ENCODE measurements around the gene TRIM7. TPM values are rescaled to one million over a fixed set of nuclear protein-coding genes. Genes with fewer than 3 reads are reported as not detected.

The TRIM7 gene
- total RNA-seq, 3 donors from 2014 or later (not counting 1 experiment from before 2014, with no cell fraction given) = 0.73 to 1.2 TPM; not detected in 1

GRCh38 chr5:181200816-181201215 lies 4.2 kb downstream of the TRIM7 start:
- no peak overlapping the region for H3K27ac ChIP-seq (ENCODE audit: low read length)
- H3K4me3 ChIP-seq (ENCODE audit: low read length) = no peak overlapping the region
- no peaks in the 10 kb centered on the region for H3K36me3 ChIP-seq (ENCODE audit: control insufficient read depth, insufficient read depth, low read length)
- no peak overlapping the region for H3K27ac Mint-ChIP-seq
- ATAC-seq = no peak
- DNase-seq = no peak
- TF ChIP-seq CTCF (IDR thresholded peaks at IDR 0.05) = no peak
- peaks cover 5% of the 10 kb centered on the region for H3K27me3 ChIP-seq (ENCODE audit: control insufficient read depth, insufficient read depth, low read length)
- no peaks in the 10 kb centered on the region for H3K9me3 Mint-ChIP-seq
- H3K27me3 Mint-ChIP-seq (ENCODE audit: low read depth in 2 of 2) = peaks cover 20 to 25% of the 10 kb centered on the region in 2 donors
- H3K4me3 Mint-ChIP-seq = no peak overlapping the region
- peaks cover 6 to 21% of the 10 kb centered on the region in 2 donors for H3K4me1 Mint-ChIP-seq
- peaks cover 20% of the 10 kb centered on the region for H3K4me1 ChIP-seq (ENCODE audit: control insufficient read depth, insufficient read depth, low read length)
- H3K36me3 Mint-ChIP-seq = no peaks in the 10 kb centered on the region
- 81% methylated on average over 4 of the region's 4 CpGs for WGBS (ENCODE audit: insufficient coverage)
- H3K9me3 ChIP-seq (ENCODE audit: control insufficient read depth, insufficient read depth, low read length) = no peaks in the 10 kb centered on the region
- intact Hi-C loops (cut with micrococcal nuclease) = no loop called here

- Histone ChIP-seq H3K27me3 (ENCODE audit: control insufficient read depth, insufficient read depth, low read length) (no peaks in the 10 kb centered on the region), H3K27ac (ENCODE audit: low read length) (no peak overlapping the region), H3K4me3 (ENCODE audit: low read length) (no peak overlapping the region), H3K9me3 (ENCODE audit: control insufficient read depth, insufficient read depth, low read length) (no peaks in the 10 kb centered on the region), H3K4me1 (ENCODE audit: control insufficient read depth, insufficient read depth, low read length) (peaks cover 12% of the 10 kb centered on the region), H3K36me3 (ENCODE audit: control insufficient read depth, insufficient read depth, low read length) (no peaks in the 10 kb centered on the region)
- intact Hi-C loops (cut with micrococcal nuclease) = no loop called here
- ATAC-seq = no peak
- WGBS (ENCODE audit: insufficient coverage) = 83% methylated on average over 12 of the region's 12 CpGs
- H3K9me3 Mint-ChIP-seq = no peaks in the 10 kb centered on the region
- H3K36me3 Mint-ChIP-seq = no peaks in the 10 kb centered on the region
- DNase-seq = no peak
- no peak overlapping the region for H3K27ac Mint-ChIP-seq
- H3K27me3 Mint-ChIP-seq (ENCODE audit: low read depth in 2 of 2) = peaks cover 16 to 20% of the 10 kb centered on the region in 2 donors
- peaks cover 0 to 14% of the 10 kb centered on the region in 2 donors for H3K4me1 Mint-ChIP-seq
- TF ChIP-seq CTCF (IDR thresholded peaks at IDR 0.05) = no peak
- no peak overlapping the region for H3K4me3 Mint-ChIP-seq
These were observed 4.9 kb downstream of the TRIM7 start for GRCh38 chr5:181199881-181200638.

GRCh38 chr5:181198905-181199519 lies 6.0 kb downstream of the TRIM7 start:
- no peak for TF ChIP-seq CTCF (IDR thresholded peaks at IDR 0.05)
- 76% methylated on average over 9 of the region's 9 CpGs for WGBS (ENCODE audit: insufficient coverage)
- Histone ChIP-seq H3K36me3 (ENCODE audit: control insufficient read depth, insufficient read depth, low read length) (no peaks in the 10 kb centered on the region), H3K4me1 (ENCODE audit: control insufficient read depth, insufficient read depth, low read length) (peaks cover 7% of the 10 kb centered on the region), H3K27ac (ENCODE audit: low read length) (no peak overlapping the region), H3K9me3 (ENCODE audit: control insufficient read depth, insufficient read depth, low read length) (no peaks in the 10 kb centered on the region), H3K27me3 (ENCODE audit: control insufficient read depth, insufficient read depth, low read length) (no peaks in the 10 kb centered on the region), H3K4me3 (ENCODE audit: low read length) (no peak overlapping the region)
- Mint-ChIP-seq H3K27me3 (ENCODE audit: low read depth in 2 of 2) (peaks cover 16 to 17% of the 10 kb centered on the region in 2 donors), H3K27ac (no peak overlapping the region), H3K4me3 (no peak overlapping the region), H3K9me3 (no peaks in the 10 kb centered on the region), H3K36me3 (no peaks in the 10 kb centered on the region), H3K4me1 (peaks cover 0 to 7% of the 10 kb centered on the region in 2 donors)
- ATAC-seq (no peak), DNase-seq (no peak)
- intact Hi-C loops (cut with micrococcal nuclease) = no loop called here
